Effector memory CD8-positive, alpha-beta T cell (primary cell): ENCODE results near the gene STYX.
"Not testable (repeated sequence)": the region's sequence is repeated elsewhere in the genome, so short reads cannot be mapped to it uniquely, and the experiment has no call there.

Source experiments
- ATAC-seq: fragments of 150-1000 bp; cut with Tn5 transposase; replicated peaks from 2 replicates; pipeline ENCODE4 v1.10.0; 2021; ENCODE audit warnings: mild to moderate bottlenecking, moderate library complexity
- DNase-seq, 3 experiments: peaks; one replicate each; pipeline ENCODE4 v3.0.0; 2021
- H3K27ac Mint-ChIP-seq, 2 donors: one replicate each; pipeline ENCODE4 v1.8.0; 2022; ENCODE audit warnings: mild to moderate bottlenecking in 2 of 2, mixed read lengths in 2 of 2, moderate library complexity in 2 of 2
- H3K27me3 Mint-ChIP-seq, 2 donors: one replicate each; pipeline ENCODE4 v1.8.0; 2022; ENCODE audit warnings: mixed read lengths in 2 of 2
- H3K36me3 Mint-ChIP-seq: one replicate; pipeline ENCODE4 v1.8.0; 2022; ENCODE audit warnings: mild to moderate bottlenecking, moderate library complexity, mixed read lengths; ENCODE audit not compliant: insufficient read depth
- H3K4me1 Mint-ChIP-seq, 2 donors: one replicate each; pipeline ENCODE4 v1.8.0; 2022; ENCODE audit warnings: low read depth in 2 of 2, mixed read lengths in 2 of 2
- H3K4me3 Mint-ChIP-seq, 2 donors: one replicate each; pipeline ENCODE4 v1.8.0; 2022; ENCODE audit warnings: mild to moderate bottlenecking in 2 of 2, mixed read lengths in 2 of 2, moderate library complexity in 2 of 2
- H3K9me3 Mint-ChIP-seq, 2 donors: one replicate each; pipeline ENCODE4 v1.8.0; 2022; ENCODE audit warnings: mixed read lengths in 2 of 2

Gene STYX

GRCh38 chr14:52738409-52738808 is 8.4 kb downstream of the STYX start:
- peaks cover 12% of the 10 kb centered on the region for H3K36me3 Mint-ChIP-seq
- H3K4me1 Mint-ChIP-seq: peaks cover 39 to 72% of the 10 kb centered on the region in 2 donors
- H3K4me3 Mint-ChIP-seq: peak overlapping the region in 1 of 2 donors; percentile 32
- peak overlapping the region; percentile 52 to 83 for H3K27ac Mint-ChIP-seq
- H3K9me3 Mint-ChIP-seq: no peaks in the 10 kb centered on the region
- ATAC-seq (no peak), DNase-seq (no peak)
- H3K27me3 Mint-ChIP-seq: no peaks in the 10 kb centered on the region

- Mint-ChIP-seq H3K27me3 (no peaks in the 10 kb centered on the region), H3K4me3 (peak overlapping the region in 1 of 2 donors; percentile 83), H3K36me3 (peaks cover 8% of the 10 kb centered on the region), H3K9me3 (no peaks in the 10 kb centered on the region), H3K27ac (peak overlapping the region in 1 of 2 donors; percentile 97), H3K4me1 (peaks cover 31 to 68% of the 10 kb centered on the region in 2 donors)
- DNase-seq (no peak), ATAC-seq (no peak)
Measured at GRCh38 chr14:52740751-52741150, 10.8 kb downstream of the STYX start.

- peaks cover 9% of the 10 kb centered on the region for H3K36me3 Mint-ChIP-seq
- peak; percentile 60 for ATAC-seq
- DNase-seq: no peak
- peak overlapping the region; percentile 93 to 97 for H3K27ac Mint-ChIP-seq
- H3K4me1 Mint-ChIP-seq: peaks cover 28 to 58% of the 10 kb centered on the region in 2 donors
- peak overlapping the region; percentile 69 to 83 for H3K4me3 Mint-ChIP-seq
- H3K27me3 Mint-ChIP-seq: no peaks in the 10 kb centered on the region
- no peaks in the 10 kb centered on the region for H3K9me3 Mint-ChIP-seq
Measured at GRCh38 chr14:52741865-52742264, 11.9 kb downstream of the STYX start.

GRCh38 chr14:52748647-52749292 is 18.8 kb downstream of the STYX start:
- Mint-ChIP-seq H3K4me1 (peaks cover 5 to 14% of the 10 kb centered on the region in 2 donors), H3K27me3 (no peaks in the 10 kb centered on the region), H3K4me3 (no peak overlapping the region), H3K9me3 (no peaks in the 10 kb centered on the region), H3K36me3 (peaks cover 47% of the 10 kb centered on the region), H3K27ac (no peak overlapping the region)
- DNase-seq: no peak
- ATAC-seq: no peak

GRCh38 chr14:52755607-52756316 is 25.8 kb downstream of the STYX start:
- no peak for DNase-seq
- peaks cover 62% of the 10 kb centered on the region for H3K36me3 Mint-ChIP-seq
- ATAC-seq: no peak
- no peak overlapping the region for H3K27ac Mint-ChIP-seq
- no peaks in the 10 kb centered on the region for H3K9me3 Mint-ChIP-seq
- no peak overlapping the region for H3K4me3 Mint-ChIP-seq
- no peaks in the 10 kb centered on the region for H3K4me1 Mint-ChIP-seq
- H3K27me3 Mint-ChIP-seq: no peaks in the 10 kb centered on the region

GRCh38 chr14:52759145-52759544 is 29.2 kb downstream of the STYX start:
- H3K9me3 Mint-ChIP-seq: no peaks in the 10 kb centered on the region
- DNase-seq: no peak
- H3K4me3 Mint-ChIP-seq: no peak overlapping the region
- peaks cover 66% of the 10 kb centered on the region for H3K36me3 Mint-ChIP-seq
- H3K27me3 Mint-ChIP-seq: no peaks in the 10 kb centered on the region
- peaks cover 3 to 10% of the 10 kb centered on the region in 2 donors for H3K4me1 Mint-ChIP-seq
- H3K27ac Mint-ChIP-seq: no peak overlapping the region
- no peak for ATAC-seq

GRCh38 chr14:52762923-52763322 is 33.0 kb downstream of the STYX start:
- Mint-ChIP-seq H3K4me3 (peak overlapping the region; percentile 15 to 66), H3K27ac (peak overlapping the region; percentile 59 to 91), H3K4me1 (peaks cover 5 to 17% of the 10 kb centered on the region in 2 donors), H3K36me3 (peaks cover 66% of the 10 kb centered on the region)
- not testable (repeated sequence) for H3K27me3 Mint-ChIP-seq, H3K9me3 Mint-ChIP-seq, ATAC-seq, DNase-seq

- ATAC-seq: no peak
- Mint-ChIP-seq H3K4me3 (no peak overlapping the region), H3K9me3 (no peaks in the 10 kb centered on the region), H3K4me1 (peaks cover 5 to 17% of the 10 kb centered on the region in 2 donors), H3K27me3 (no peaks in the 10 kb centered on the region), H3K36me3 (peaks cover 62% of the 10 kb centered on the region), H3K27ac (no peak overlapping the region)
- DNase-seq: no peak
Measured at GRCh38 chr14:52767058-52767833, 37.3 kb downstream of the STYX start.

GRCh38 chr14:52769887-52770286 is 39.9 kb downstream of the STYX start:
- H3K27me3 Mint-ChIP-seq: no peaks in the 10 kb centered on the region
- H3K27ac Mint-ChIP-seq: no peak overlapping the region
- ATAC-seq: no peak
- no peak for DNase-seq
- H3K9me3 Mint-ChIP-seq: no peaks in the 10 kb centered on the region
- H3K4me3 Mint-ChIP-seq: no peak overlapping the region
- peaks cover 64% of the 10 kb centered on the region for H3K36me3 Mint-ChIP-seq
- peaks cover 1 to 7% of the 10 kb centered on the region in 2 donors for H3K4me1 Mint-ChIP-seq

- Mint-ChIP-seq H3K9me3 (no peaks in the 10 kb centered on the region), H3K27me3 (no peaks in the 10 kb centered on the region), H3K4me1 (peaks cover 0 to 1% of the 10 kb centered on the region in 2 donors), H3K36me3 (peaks cover 65% of the 10 kb centered on the region), H3K4me3 (no peak overlapping the region), H3K27ac (no peak overlapping the region)
- DNase-seq (no peak), ATAC-seq (no peak)
Measured at GRCh38 chr14:52776816-52777215, 46.9 kb downstream of the STYX start.

GRCh38 chr14:52778702-52779101 is 48.7 kb downstream of the STYX start:
- Mint-ChIP-seq H3K27ac (no peak overlapping the region), H3K36me3 (peaks cover 48% of the 10 kb centered on the region), H3K4me1 (no peaks in the 10 kb centered on the region), H3K9me3 (no peaks in the 10 kb centered on the region), H3K27me3 (no peaks in the 10 kb centered on the region), H3K4me3 (no peak overlapping the region)
- ATAC-seq: no peak
- no peak for DNase-seq

- Mint-ChIP-seq H3K4me1 (no peaks in the 10 kb centered on the region), H3K9me3 (no peaks in the 10 kb centered on the region), H3K36me3 (peaks cover 31% of the 10 kb centered on the region), H3K27me3 (no peaks in the 10 kb centered on the region), H3K27ac (peak overlapping the region in 1 of 2 donors; percentile 67), H3K4me3 (no peak overlapping the region)
- ATAC-seq (no peak), DNase-seq (no peak)
Measured at GRCh38 chr14:52780893-52781292, 50.9 kb downstream of the STYX start.

- Mint-ChIP-seq H3K27me3 (no peaks in the 10 kb centered on the region), H3K27ac (no peak overlapping the region), H3K4me1 (no peaks in the 10 kb centered on the region), H3K36me3 (peaks cover 24% of the 10 kb centered on the region), H3K4me3 (no peak overlapping the region), H3K9me3 (no peaks in the 10 kb centered on the region)
- no peak for ATAC-seq
- DNase-seq: no peak
Measured at GRCh38 chr14:52781629-52782028, 51.7 kb downstream of the STYX start.
